Measurements from ENCODE around the gene NR5A1.

- no peak for TF ChIP-seq CTCF (conservative IDR thresholded peaks at IDR 0.05; ENCODE audit: low read length)
- TF ChIP-seq EZH2phosphoT487 (IDR thresholded peaks at IDR 0.05; ENCODE audit: borderline replicate concordance): no peak
These were observed 11.8 kb downstream of the NR5A1 start for GRCh38 chr9:124495126-124496074.
